Neuronal stem cell (in vitro differentiated cells): ENCODE measurements around the gene DESI2.
"Not testable (repeated sequence)": the region's sequence is repeated elsewhere in the genome, so short reads cannot be mapped to it uniquely, and the experiment has no call there.

Source experiments
- DNase-seq: peaks from one replicate; pipeline ENCODE4 v3.0.0-alpha.2; 2013; ENCODE audit warnings: low spot score
- H2AFZ ChIP-seq: one replicate; pipeline ENCODE4 v1.6.1; 2013; ENCODE audit warnings: mild to moderate bottlenecking, low read length, inconsistent platforms
- H2AK5ac ChIP-seq: 2 replicates; pipeline ENCODE4 v1.6.1; 2013; ENCODE audit warnings: low read depth, mild to moderate bottlenecking, inconsistent platforms, low read length, moderate library complexity, mixed read lengths
- H2BK120ac ChIP-seq: 2 replicates; pipeline ENCODE4 v1.6.1; 2013; ENCODE audit warnings: low read depth, mild to moderate bottlenecking, inconsistent platforms, low read length, moderate library complexity, mixed read lengths
- H2BK12ac ChIP-seq: one replicate; pipeline ENCODE4 v1.6.1; 2013; ENCODE audit warnings: low read length, inconsistent platforms
- H2BK15ac ChIP-seq: 2 replicates; pipeline ENCODE4 v1.6.1; 2013; ENCODE audit warnings: mild to moderate bottlenecking, low read length, inconsistent platforms, mixed read lengths
- H2BK5ac ChIP-seq: one replicate; pipeline ENCODE4 v1.6.1; 2013; ENCODE audit warnings: inconsistent platforms, mild to moderate bottlenecking, low read length, moderate library complexity
- H3K14ac ChIP-seq: one replicate; pipeline ENCODE4 v1.6.1; 2013; ENCODE audit warnings: low read length, inconsistent platforms
- H3K18ac ChIP-seq: 2 replicates; pipeline ENCODE4 v1.6.1; 2013; ENCODE audit warnings: low read length, inconsistent platforms
- H3K23ac ChIP-seq: 2 replicates; pipeline ENCODE4 v1.6.1; 2013; ENCODE audit warnings: low read depth, mild to moderate bottlenecking, mixed read lengths, low read length, inconsistent platforms; ENCODE audit not compliant: poor library complexity
- H3K27ac ChIP-seq: replicated peaks from 3 replicates; pipeline ENCODE4 v1.5.1; 2013; ENCODE audit warnings: low read length, inconsistent platforms
- H3K27me3 ChIP-seq, 3 experiments: 2 replicates each; pipeline ENCODE4 v1.6.1; 2013; ENCODE audit warnings: low read length in 3 of 3, mild to moderate bottlenecking in 2 of 3, inconsistent platforms in 1 of 3, low read depth in 1 of 3, mixed read lengths in 1 of 3, moderate library complexity in 1 of 3; ENCODE audit not compliant: control insufficient read depth in 3 of 3, insufficient read depth in 3 of 3
- H3K36me3 ChIP-seq, 2 donors: replicated peaks in 1 of 2; 2 replicates each; pipeline ENCODE4 v1.6.1; 2013; ENCODE audit warnings: low read length in 2 of 2; ENCODE audit not compliant: control insufficient read depth in 2 of 2, insufficient read depth in 2 of 2
- H3K4ac ChIP-seq: 2 replicates; pipeline ENCODE4 v1.6.1; 2013; ENCODE audit warnings: inconsistent platforms, mild to moderate bottlenecking, low read length, moderate library complexity
- H3K4me1 ChIP-seq, 2 donors: 1 replicate in 1 of 2; 2 replicates in 1 of 2; pipeline ENCODE4 v1.6.1; 2013; ENCODE audit warnings: low read length in 2 of 2, low read depth in 1 of 2; ENCODE audit not compliant: control insufficient read depth in 2 of 2, insufficient read depth in 1 of 2
- H3K4me2 ChIP-seq: one replicate; pipeline ENCODE4 v1.6.1; 2013; ENCODE audit warnings: mild to moderate bottlenecking, low read length, inconsistent platforms; ENCODE audit not compliant: insufficient read depth, poor library complexity, severe bottlenecking
- H3K4me3 ChIP-seq, 2 donors: 2 replicates each; pipeline ENCODE4 v1.5.1; 2013; ENCODE audit warnings: low read length in 2 of 2, mild to moderate bottlenecking in 2 of 2, inconsistent platforms in 1 of 2, moderate library complexity in 1 of 2
- H3K79me1 ChIP-seq: one replicate; pipeline ENCODE4 v1.6.1; 2013; ENCODE audit warnings: low read depth, mild to moderate bottlenecking, inconsistent platforms, low read length, moderate library complexity
- H3K9ac ChIP-seq: one replicate; pipeline ENCODE4 v1.6.1; 2013; ENCODE audit warnings: mild to moderate bottlenecking, low read depth, low read length, inconsistent platforms; ENCODE audit not compliant: poor library complexity
- H3K9me3 ChIP-seq, 2 donors: replicated peaks in 1 of 2; 2 replicates each; pipeline versions ENCODE3 to v1.6.1; 2013; ENCODE audit warnings: low read length in 2 of 2, mild to moderate bottlenecking in 2 of 2, inconsistent platforms in 1 of 2, low read depth in 1 of 2, mixed read lengths in 1 of 2, moderate library complexity in 1 of 2; ENCODE audit not compliant: control insufficient read depth in 2 of 2, insufficient read depth in 1 of 2
- H4K8ac ChIP-seq: one replicate; pipeline ENCODE4 v1.6.1; 2013; ENCODE audit warnings: low read depth, mild to moderate bottlenecking, inconsistent platforms, low read length, moderate library complexity
- H4K91ac ChIP-seq: one replicate; pipeline ENCODE4 v1.6.1; 2013; ENCODE audit warnings: low read length, low read depth, mild to moderate bottlenecking, inconsistent platforms; ENCODE audit not compliant: poor library complexity
- WGBS, 2 donors: extraction: QIAGEN DNeasy Blood & Tissue Kit; methylation state at CpG; one replicate each; pipeline ENCODE4 v1.1.7; 2013; ENCODE audit warnings: missing lambda C conversion rate in 2 of 2, mixed read lengths in 1 of 2; ENCODE audit not compliant: insufficient read length in 2 of 2, insufficient replicate concordance in 1 of 2; ENCODE audit errors: extremely low coverage in 2 of 2; 5-methylcytosine and 5-hydroxymethylcytosine counted together

The DESI2 gene

GRCh38 chr1:244660595-244660994 is 7.7 kb downstream of the DESI2 start:
- no peak overlapping the region for H3K4ac ChIP-seq
- no peak overlapping the region for H3K14ac ChIP-seq
- H3K79me1 ChIP-seq: peaks cover 3% of the 10 kb centered on the region
- no peak overlapping the region for H3K23ac ChIP-seq
- no peak overlapping the region for H2AFZ ChIP-seq
- no CpG with 5 or more reads among the region's 3 CpGs for WGBS, 2 donors
- H3K27ac ChIP-seq: no peak overlapping the region
- no peak overlapping the region for H4K91ac ChIP-seq
- no peak overlapping the region for H2AK5ac ChIP-seq
- no peak for DNase-seq
- no peak overlapping the region for H3K18ac ChIP-seq
- no peak overlapping the region for H2BK15ac ChIP-seq
- H3K9ac ChIP-seq: no peak overlapping the region
- no peak overlapping the region for H2BK5ac ChIP-seq
- no peaks in the 10 kb centered on the region for H3K27me3 ChIP-seq
- peaks cover 0 to 2% of the 10 kb centered on the region in 2 donors for H3K4me1 ChIP-seq
- no peak overlapping the region for H2BK12ac ChIP-seq
- no peak overlapping the region for H3K4me2 ChIP-seq
- peaks cover 0 to 21% of the 10 kb centered on the region in 2 donors for H3K9me3 ChIP-seq
- H3K4me3 ChIP-seq: no peak overlapping the region
- no peak overlapping the region for H2BK120ac ChIP-seq
- H4K8ac ChIP-seq: no peak overlapping the region
- H3K36me3 ChIP-seq: peaks cover 7 to 46% of the 10 kb centered on the region in 2 donors

GRCh38 chr1:244661569-244662312 is 8.8 kb downstream of the DESI2 start:
- not testable (repeated sequence) for H3K4me2 ChIP-seq, H3K14ac ChIP-seq, H3K27me3 ChIP-seq, H3K4ac ChIP-seq, H2BK12ac ChIP-seq, H3K23ac ChIP-seq, H2BK15ac ChIP-seq, H3K27ac ChIP-seq, H3K9ac ChIP-seq, H3K18ac ChIP-seq, H2BK5ac ChIP-seq, H3K4me1 ChIP-seq, H3K79me1 ChIP-seq, H4K8ac ChIP-seq, H2AFZ ChIP-seq, H2AK5ac ChIP-seq, H3K4me3 ChIP-seq, H2BK120ac ChIP-seq, DNase-seq, H4K91ac ChIP-seq
- H3K36me3 ChIP-seq: peaks cover 7 to 40% of the 10 kb centered on the region in 2 donors
- no CpG with 5 or more reads among the region's 4 CpGs for WGBS, 2 donors
- H3K9me3 ChIP-seq: peaks cover 0 to 21% of the 10 kb centered on the region in 2 donors

GRCh38 chr1:244662599-244662998 is 9.7 kb downstream of the DESI2 start:
- Histone ChIP-seq H2BK12ac (no peak overlapping the region), H2BK120ac (no peak overlapping the region), H3K18ac (no peak overlapping the region), H4K91ac (no peak overlapping the region), H2BK15ac (no peak overlapping the region), H2AFZ (no peak overlapping the region), H3K14ac (no peak overlapping the region), H3K23ac (no peak overlapping the region), H2AK5ac (no peak overlapping the region), H3K4me3 (no peak overlapping the region), H3K4me2 (no peak overlapping the region), H3K27me3 (no peaks in the 10 kb centered on the region), H3K79me1 (peaks cover 3% of the 10 kb centered on the region), H3K4me1 (no peaks in the 10 kb centered on the region), H3K27ac (no peak overlapping the region), H4K8ac (no peak overlapping the region), H3K4ac (no peak overlapping the region), H3K9ac (no peak overlapping the region), H3K9me3 (peaks cover 0 to 14% of the 10 kb centered on the region in 2 donors), H3K36me3 (peaks cover 5 to 31% of the 10 kb centered on the region in 2 donors), H2BK5ac (no peak overlapping the region)
- WGBS, 2 donors: no CpG with 5 or more reads among the region's 2 CpGs
- no peak for DNase-seq

- Histone ChIP-seq H2BK15ac (no peak overlapping the region), H2BK5ac (no peak overlapping the region), H3K9ac (no peak overlapping the region), H2BK120ac (no peak overlapping the region), H3K9me3 (peaks cover 0 to 13% of the 10 kb centered on the region in 2 donors), H3K14ac (no peak overlapping the region), H3K4ac (no peak overlapping the region), H3K79me1 (peaks cover 1% of the 10 kb centered on the region), H3K27ac (no peak overlapping the region), H3K4me2 (no peak overlapping the region), H3K23ac (no peak overlapping the region), H2BK12ac (no peak overlapping the region), H4K91ac (no peak overlapping the region), H4K8ac (no peak overlapping the region), H2AFZ (no peak overlapping the region), H2AK5ac (no peak overlapping the region), H3K36me3 (peaks cover 3 to 17% of the 10 kb centered on the region in 2 donors), H3K18ac (no peak overlapping the region), H3K4me3 (no peak overlapping the region), H3K4me1 (no peaks in the 10 kb centered on the region), H3K27me3 (no peaks in the 10 kb centered on the region)
- no CpG with 5 or more reads among the region's 3 CpGs for WGBS, 2 donors
- DNase-seq: no peak
Measured at GRCh38 chr1:244664353-244664752, 11.4 kb downstream of the DESI2 start.
